HepG2 (cell line): ENCODE results near the gene UQCRC1. TPM values are rescaled to one million over a fixed set of nuclear protein-coding genes. Genes with fewer than 3 reads are reported as not detected.

Source experiments
- BORCS8-MEF2B ChIP-seq: sonication (generic); formaldehyde crosslinking; IDR thresholded peaks from 2 replicates; pipeline ENCODE4 v1.8.0; 2022; ENCODE audit warnings: mild to moderate bottlenecking, missing genetic modification reagents
- CHCHD3 ChIP-seq: sonication (generic); formaldehyde crosslinking; IDR thresholded peaks from 2 replicates; pipeline ENCODE4 v1.8.0; 2022; ENCODE audit warnings: mild to moderate bottlenecking, missing genetic modification reagents, moderate library complexity
- GZF1 ChIP-seq: sonication (generic); formaldehyde crosslinking; IDR thresholded peaks from 2 replicates; pipeline ENCODE4 v1.5.1; 2020; ENCODE audit warnings: mild to moderate bottlenecking, missing genetic modification reagents
- KMT2B ChIP-seq: IDR thresholded peaks from 2 replicates; pipeline ENCODE4 v1.6.1; 2016; ENCODE audit warnings: missing genetic modification reagents, missing compliant biosample characterization
- MEIS2 ChIP-seq: sonication (generic); formaldehyde crosslinking; IDR thresholded peaks from 2 replicates; pipeline ENCODE4 v1.9.0; 2021; ENCODE audit warnings: mild to moderate bottlenecking, missing genetic modification reagents
- MTF1 ChIP-seq: sonication (generic); formaldehyde crosslinking; IDR thresholded peaks from 2 replicates; pipeline ENCODE4 v1.5.0; 2020; ENCODE audit warnings: missing genetic modification reagents
- NFYB ChIP-seq: sonication (generic); formaldehyde crosslinking; IDR thresholded peaks from 2 replicates; pipeline ENCODE4 v1.4.0; 2020; ENCODE audit warnings: missing genetic modification reagents
- POGZ ChIP-seq: sonication (generic); formaldehyde crosslinking; IDR thresholded peaks from 2 replicates; pipeline ENCODE4 v1.4.0; 2020; ENCODE audit warnings: mild to moderate bottlenecking, missing genetic modification reagents
- SOX5 ChIP-seq: IDR thresholded peaks from 2 replicates; pipeline ENCODE4 v1.6.1; 2016; ENCODE audit warnings: borderline replicate concordance
- TEF ChIP-seq: sonication (generic); formaldehyde crosslinking; IDR thresholded peaks from 2 replicates; pipeline ENCODE4 v1.5.0; 2020; ENCODE audit warnings: missing genetic modification reagents
- THAP8 ChIP-seq: sonication (generic); formaldehyde crosslinking; IDR thresholded peaks from 2 replicates; pipeline ENCODE4 v1.5.1; 2020; ENCODE audit warnings: missing genetic modification reagents, mild to moderate bottlenecking, borderline replicate concordance
- THYN1 ChIP-seq: sonication (generic); formaldehyde crosslinking; IDR thresholded peaks from 2 replicates; pipeline ENCODE4 v1.8.1; 2023; ENCODE audit warnings: low read depth, mild to moderate bottlenecking, moderate library complexity, missing genetic modification reagents, borderline replicate concordance
- ZNF317 ChIP-seq: sonication (generic); formaldehyde crosslinking; IDR thresholded peaks from 2 replicates; pipeline ENCODE4 v1.5.0; 2020; ENCODE audit warnings: mild to moderate bottlenecking, missing genetic modification reagents
- ZNF34 ChIP-seq: sonication (generic); formaldehyde crosslinking; IDR thresholded peaks from 2 replicates; pipeline ENCODE4 v1.4.0; 2020; ENCODE audit warnings: mild to moderate bottlenecking, missing genetic modification reagents, borderline replicate concordance
- ZNF768 ChIP-seq: sonication (generic); formaldehyde crosslinking; IDR thresholded peaks from 2 replicates; pipeline ENCODE4 v1.4.0; 2020; ENCODE audit warnings: missing genetic modification reagents
- ZNF772 ChIP-seq: sonication (generic); formaldehyde crosslinking; IDR thresholded peaks from 2 replicates; pipeline ENCODE4 v1.5.0; 2020; ENCODE audit warnings: mild to moderate bottlenecking, missing genetic modification reagents
- polyA plus RNA-seq, 8 experiments: library from polyadenylated mRNA; depleted of rRNA in 3 of 8; stranded (reverse) in 7 of 8; unstranded in 1 of 8; fragments of >200 nt; fragmentation: Illumina TruSeq in 4 of 8; extraction: Trizol in 4 of 8; gene quantifications; 2 replicates each; pipeline versions ENCODE4 v1.2.1 to v1.2.3, GENCODE V29; 2011 to 2016; ENCODE audit warnings: low read depth in 4 of 8, missing spikeins in 1 of 8, mixed read lengths in 1 of 8; ENCODE audit not compliant: insufficient read depth in 1 of 8
- total RNA-seq, 5 experiments: library from RNA; depleted of rRNA; stranded (reverse); fragments of >200 nt; fragmentation: Illumina TruSeq; extraction: Trizol; gene quantifications; 2 replicates each; pipeline ENCODE4 v1.2.3, GENCODE V29; 2016; ENCODE audit warnings: low read depth in 1 of 5
- TF ChIP-seq, protein P1 (sequence below): IDR thresholded peaks from 2 replicates; pipeline ENCODE4 v1.6.1; 2016
- TF ChIP-seq, protein P2 (sequence below): sonication (generic); formaldehyde crosslinking; IDR thresholded peaks from 2 replicates; pipeline ENCODE4 v1.4.0; 2020; ENCODE audit warnings: missing genetic modification reagents, mild to moderate bottlenecking, borderline replicate concordance
- TF ChIP-seq, protein P3 (sequence below): sonication (generic); formaldehyde crosslinking; IDR thresholded peaks from 2 replicates; pipeline ENCODE4 v1.5.0; 2020; ENCODE audit warnings: missing genetic modification reagents, mild to moderate bottlenecking, borderline replicate concordance
- TF ChIP-seq, protein P4 (sequence below): sonication (generic); formaldehyde crosslinking; IDR thresholded peaks from 2 replicates; pipeline ENCODE4 v1.8.1; 2023; ENCODE audit warnings: mild to moderate bottlenecking, inconsistent platforms, moderate library complexity, missing genetic modification reagents, borderline replicate concordance
- TF ChIP-seq, protein P5 (sequence below): sonication (generic); formaldehyde crosslinking; conservative IDR thresholded peaks from 2 replicates; pipeline ENCODE4 v1.4.0; 2020; ENCODE audit warnings: missing genetic modification reagents

The UQCRC1 gene
- total and polyA plus RNA-seq, 2 of the 13 experiments (the other 11 are each of a cell fraction or from before 2014, with no cell fraction given) = 316 to 680 TPM

DNA sequence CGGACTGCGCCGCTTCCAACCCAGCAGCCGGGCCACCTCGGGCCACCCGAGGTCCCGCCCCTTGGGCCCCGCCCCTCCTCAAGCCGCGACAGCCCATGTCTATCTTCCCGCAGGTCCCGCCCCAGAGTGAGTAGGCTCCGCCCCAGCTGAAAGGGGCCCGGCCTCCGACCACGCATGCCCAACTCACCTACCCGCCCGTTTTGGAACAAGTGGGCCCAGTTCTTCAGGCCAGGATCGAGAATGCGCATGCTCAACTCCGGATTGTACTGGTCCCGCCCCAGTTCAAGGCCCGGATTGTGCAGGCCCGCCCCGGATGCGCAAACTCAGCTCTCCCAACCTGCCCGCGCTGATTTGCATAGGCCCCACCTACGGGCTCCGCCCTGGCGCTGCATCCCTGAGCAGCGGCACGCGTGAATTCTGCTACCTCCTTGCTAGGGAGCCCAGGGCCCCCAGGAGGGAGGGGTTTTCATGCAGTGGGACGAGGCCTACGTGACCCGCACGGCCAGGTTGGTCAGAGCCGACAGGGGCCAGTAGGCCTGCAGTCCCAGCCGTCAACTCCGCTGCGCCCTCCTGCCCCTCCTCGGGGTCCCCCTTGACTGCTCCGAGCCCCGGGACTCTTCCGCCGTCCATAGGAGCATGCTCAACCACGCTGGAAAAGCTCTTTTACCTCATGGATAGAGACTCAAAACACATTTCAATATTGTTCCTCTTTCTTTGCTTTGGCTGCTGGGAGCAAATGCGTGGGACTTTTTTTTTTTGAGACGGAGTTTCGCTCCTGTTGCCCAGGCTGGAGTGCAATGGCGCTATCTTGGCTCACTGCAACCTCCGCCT lies 52.4 kb downstream of the UQCRC1 start, which contains the start of gene PFKFB4 (continued):
- TF ChIP-seq, protein P1, sequence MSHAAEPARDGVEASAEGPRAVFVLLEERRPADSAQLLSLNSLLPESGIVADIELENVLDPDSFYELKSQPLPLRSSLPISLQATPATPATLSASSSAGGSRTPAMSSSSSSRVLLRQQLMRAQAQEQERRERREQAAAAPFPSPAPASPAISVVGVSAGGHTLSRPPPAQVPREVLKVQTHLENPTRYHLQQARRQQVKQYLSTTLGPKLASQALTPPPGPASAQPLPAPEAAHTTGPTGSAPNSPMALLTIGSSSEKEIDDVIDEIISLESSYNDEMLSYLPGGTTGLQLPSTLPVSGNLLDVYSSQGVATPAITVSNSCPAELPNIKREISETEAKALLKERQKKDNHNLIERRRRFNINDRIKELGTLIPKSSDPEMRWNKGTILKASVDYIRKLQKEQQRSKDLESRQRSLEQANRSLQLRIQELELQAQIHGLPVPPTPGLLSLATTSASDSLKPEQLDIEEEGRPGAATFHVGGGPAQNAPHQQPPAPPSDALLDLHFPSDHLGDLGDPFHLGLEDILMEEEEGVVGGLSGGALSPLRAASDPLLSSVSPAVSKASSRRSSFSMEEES (CRISPR knock-in tag) = peak; percentile 70
- TF ChIP-seq, protein P2, sequence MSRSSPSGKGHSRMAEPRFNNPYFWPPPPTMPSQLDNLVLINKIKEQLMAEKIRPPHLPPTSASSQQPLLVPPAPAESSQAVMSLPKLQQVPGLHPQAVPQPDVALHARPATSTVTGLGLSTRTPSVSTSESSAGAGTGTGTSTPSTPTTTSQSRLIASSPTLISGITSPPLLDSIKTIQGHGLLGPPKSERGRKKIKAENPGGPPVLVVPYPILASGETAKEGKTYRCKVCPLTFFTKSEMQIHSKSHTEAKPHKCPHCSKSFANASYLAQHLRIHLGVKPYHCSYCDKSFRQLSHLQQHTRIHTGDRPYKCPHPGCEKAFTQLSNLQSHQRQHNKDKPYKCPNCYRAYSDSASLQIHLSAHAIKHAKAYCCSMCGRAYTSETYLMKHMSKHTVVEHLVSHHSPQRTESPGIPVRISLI (CRISPR knock-in tag) = peak; percentile 69
- TF ChIP-seq SOX5 (CRISPR knock-in tag) (peak; percentile 70; the same call in 1 of the 2 replicates), THAP8 (0 out of 2 replicates have a peak, but pooled peaks have one; percentile 65), ZNF317 (CRISPR knock-in tag) (no peak), NFYB (CRISPR knock-in tag) (0 out of 2 replicates have a peak, but pooled peaks have one; percentile 12), CHCHD3 (no peak), TEF (CRISPR knock-in tag) (no peak), MTF1 (CRISPR knock-in tag) (no peak), ZNF772 (CRISPR knock-in tag) (peak; percentile 97), KMT2B (CRISPR knock-in tag) (peak; percentile 48; the same call in 1 of the 2 replicates), THYN1 (CRISPR knock-in tag) (no peak), ZNF768 (CRISPR knock-in tag) (peak; percentile 50; the same call in 1 of the 2 replicates), GZF1 (no peak), MEIS2 (CRISPR knock-in tag) (peak; percentile 78; the same call in 1 of the 2 replicates), ZNF34 (no peak), BORCS8-MEF2B (CRISPR knock-in tag) (no peak), POGZ (CRISPR knock-in tag) (no peak)
- TF ChIP-seq, protein P3, sequence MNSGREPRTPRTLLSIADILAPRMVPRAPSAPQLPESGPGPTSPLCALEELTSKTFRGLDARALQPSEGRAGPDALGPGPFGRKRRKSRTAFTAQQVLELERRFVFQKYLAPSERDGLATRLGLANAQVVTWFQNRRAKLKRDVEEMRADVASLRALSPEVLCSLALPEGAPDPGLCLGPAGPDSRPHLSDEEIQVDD (CRISPR knock-in tag) = no peak
- TF ChIP-seq, protein P4, sequence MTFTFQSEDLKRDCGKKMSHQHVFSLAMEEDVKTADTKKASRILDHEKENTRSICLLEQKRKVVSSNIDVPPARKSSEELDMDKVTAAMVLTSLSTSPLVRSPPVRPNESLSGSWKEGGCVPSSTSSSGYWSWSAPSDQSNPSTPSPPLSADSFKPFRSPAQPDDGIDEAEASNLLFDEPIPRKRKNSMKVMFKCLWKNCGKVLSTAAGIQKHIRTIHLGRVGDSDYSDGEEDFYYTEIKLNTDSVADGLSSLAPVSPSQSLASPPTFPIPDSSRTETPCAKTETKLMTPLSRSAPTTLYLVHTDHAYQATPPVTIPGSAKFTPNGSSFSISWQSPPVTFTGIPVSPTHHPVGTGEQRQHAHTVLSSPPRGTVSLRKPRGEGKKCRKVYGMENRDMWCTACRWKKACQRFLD (CRISPR knock-in tag) = no peak; the same call in 1 of the 2 replicates
- TF ChIP-seq, protein P5, sequence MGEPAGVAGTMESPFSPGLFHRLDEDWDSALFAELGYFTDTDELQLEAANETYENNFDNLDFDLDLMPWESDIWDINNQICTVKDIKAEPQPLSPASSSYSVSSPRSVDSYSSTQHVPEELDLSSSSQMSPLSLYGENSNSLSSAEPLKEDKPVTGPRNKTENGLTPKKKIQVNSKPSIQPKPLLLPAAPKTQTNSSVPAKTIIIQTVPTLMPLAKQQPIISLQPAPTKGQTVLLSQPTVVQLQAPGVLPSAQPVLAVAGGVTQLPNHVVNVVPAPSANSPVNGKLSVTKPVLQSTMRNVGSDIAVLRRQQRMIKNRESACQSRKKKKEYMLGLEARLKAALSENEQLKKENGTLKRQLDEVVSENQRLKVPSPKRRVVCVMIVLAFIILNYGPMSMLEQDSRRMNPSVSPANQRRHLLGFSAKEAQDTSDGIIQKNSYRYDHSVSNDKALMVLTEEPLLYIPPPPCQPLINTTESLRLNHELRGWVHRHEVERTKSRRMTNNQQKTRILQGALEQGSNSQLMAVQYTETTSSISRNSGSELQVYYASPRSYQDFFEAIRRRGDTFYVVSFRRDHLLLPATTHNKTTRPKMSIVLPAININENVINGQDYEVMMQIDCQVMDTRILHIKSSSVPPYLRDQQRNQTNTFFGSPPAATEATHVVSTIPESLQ = 0 out of 2 replicates have a peak, but pooled peaks have one; percentile 61
